Head of caudate nucleus (tissue), 42 donors: ENCODE results near the gene SLC47A2.
"Not testable (repeated sequence)": the region's sequence is repeated elsewhere in the genome, so short reads cannot be mapped to it uniquely, and the experiment has no call there.

ENCODE experiments used
- DNase-seq, 42 donors: peaks; one replicate each; pipeline versions ENCODE4 v3.0.0 to v3.0.0-alpha.2; 2020 to 2021; ENCODE audit warnings: mixed read lengths in 7 of 42
- intact Hi-C: fragments of 100-400 bp; cut with DNase I; formaldehyde crosslinking; loops from one replicate; pipeline ENCODE4 v1.15.0; 2022

The SLC47A2 gene

GRCh38 chr17:19684909-19685580 lies 31.3 kb downstream of the SLC47A2 start:
- intact Hi-C loops, DNase-seq: not testable (repeated sequence)

GRCh38 chr17:19683117-19683516 lies 33.3 kb downstream of the SLC47A2 start:
- intact Hi-C loops, result no loop called here
- no peak for DNase-seq

- intact Hi-C loops, result no loop called here
- peak in 1 of 42 donors; percentile 39 for DNase-seq
These were observed 37.6 kb downstream of the SLC47A2 start for GRCh38 chr17:19678581-19679453.

GRCh38 chr17:19677736-19678379 lies 38.5 kb downstream of the SLC47A2 start:
- intact Hi-C loops, result no loop called here
- no peak for DNase-seq

- no peak for DNase-seq
- intact Hi-C loops, result no loop called here
These were observed 39.5 kb downstream of the SLC47A2 start for GRCh38 chr17:19676896-19677295.

GRCh38 chr17:19673623-19674022 lies 42.8 kb downstream of the SLC47A2 start:
- DNase-seq, result no peak
- intact Hi-C loops, result no loop called here

- intact Hi-C loops, result no loop called here
These were observed 44.2 kb downstream of the SLC47A2 start for GRCh38 chr17:19672009-19672750.

GRCh38 chr17:19671433-19671832 lies 45.0 kb downstream of the SLC47A2 start:
- intact Hi-C loops, result no loop called here
- DNase-seq, result no peak

More at GRCh38 chr17:19672009-19672750, 44.2 kb downstream of the SLC47A2 start:
- DNase-seq, result peak in 28 of 42 donors; percentile 16 to 81 (median 49)

GRCh38 chr17:19670908-19671307 lies 45.5 kb downstream of the SLC47A2 start:
- intact Hi-C loops, result no loop called here
- no peak for DNase-seq

GRCh38 chr17:19669680-19670079 lies 46.7 kb downstream of the SLC47A2 start:
- intact Hi-C loops, DNase-seq: not testable (repeated sequence)

GRCh38 chr17:19664821-19665181 lies 51.6 kb downstream of the SLC47A2 start:
- intact Hi-C loops, result no loop called here
- DNase-seq, result no peak

GRCh38 chr17:19664136-19664820 lies 52.1 kb downstream of the SLC47A2 start:
- no peak for DNase-seq
- intact Hi-C loops, result no loop called here

- no peak for DNase-seq
- intact Hi-C loops, result no loop called here
These were observed 53.3 kb downstream of the SLC47A2 start for GRCh38 chr17:19663097-19663496.

GRCh38 chr17:19661121-19661520 lies 55.3 kb downstream of the SLC47A2 start:
- no peak for DNase-seq
- intact Hi-C loops, result no loop called here

GRCh38 chr17:19660219-19660870 lies 56.0 kb downstream of the SLC47A2 start:
- intact Hi-C loops, result no loop called here
- no peak for DNase-seq

GRCh38 chr17:19659366-19660177 lies 56.8 kb downstream of the SLC47A2 start:
- intact Hi-C loops, result no loop called here

GRCh38 chr17:19656851-19657581 lies 59.4 kb downstream of the SLC47A2 start:
- intact Hi-C loops, result no loop called here
- no peak for DNase-seq

More at GRCh38 chr17:19659366-19660177, 56.8 kb downstream of the SLC47A2 start:
- no peak for DNase-seq
